ENCODE data around the gene ARID1B. TPM values are rescaled to one million over a fixed set of nuclear protein-coding genes. Genes with fewer than 3 reads are reported as not detected.

Gene ARID1B
- total and polyA plus RNA-seq, 10 of the 15 experiments (the other 5 are each of a cell fraction or from before 2014, with no cell fraction given) = 24.7 to 133 (median 54.6) TPM

DNA sequence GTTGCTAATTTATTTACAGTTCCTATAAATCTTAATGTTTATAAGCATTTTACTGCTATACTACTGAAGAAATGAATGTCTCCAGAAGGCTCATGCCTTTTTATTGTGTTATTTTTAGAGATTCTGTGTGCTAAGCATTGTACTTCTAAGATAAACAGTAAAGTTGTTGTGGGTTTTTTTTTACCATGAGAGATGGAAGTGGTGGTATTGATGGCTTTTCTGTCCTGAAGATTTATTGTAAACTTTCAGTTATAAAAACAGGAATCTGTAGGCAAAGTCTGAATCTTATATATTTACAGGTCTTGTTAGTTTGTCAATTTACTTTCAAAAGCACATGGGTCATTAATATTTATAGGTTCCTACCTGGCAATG is 299.3 kb downstream of the ARID1B start (continued):
- TF ChIP-seq, protein P1, sequence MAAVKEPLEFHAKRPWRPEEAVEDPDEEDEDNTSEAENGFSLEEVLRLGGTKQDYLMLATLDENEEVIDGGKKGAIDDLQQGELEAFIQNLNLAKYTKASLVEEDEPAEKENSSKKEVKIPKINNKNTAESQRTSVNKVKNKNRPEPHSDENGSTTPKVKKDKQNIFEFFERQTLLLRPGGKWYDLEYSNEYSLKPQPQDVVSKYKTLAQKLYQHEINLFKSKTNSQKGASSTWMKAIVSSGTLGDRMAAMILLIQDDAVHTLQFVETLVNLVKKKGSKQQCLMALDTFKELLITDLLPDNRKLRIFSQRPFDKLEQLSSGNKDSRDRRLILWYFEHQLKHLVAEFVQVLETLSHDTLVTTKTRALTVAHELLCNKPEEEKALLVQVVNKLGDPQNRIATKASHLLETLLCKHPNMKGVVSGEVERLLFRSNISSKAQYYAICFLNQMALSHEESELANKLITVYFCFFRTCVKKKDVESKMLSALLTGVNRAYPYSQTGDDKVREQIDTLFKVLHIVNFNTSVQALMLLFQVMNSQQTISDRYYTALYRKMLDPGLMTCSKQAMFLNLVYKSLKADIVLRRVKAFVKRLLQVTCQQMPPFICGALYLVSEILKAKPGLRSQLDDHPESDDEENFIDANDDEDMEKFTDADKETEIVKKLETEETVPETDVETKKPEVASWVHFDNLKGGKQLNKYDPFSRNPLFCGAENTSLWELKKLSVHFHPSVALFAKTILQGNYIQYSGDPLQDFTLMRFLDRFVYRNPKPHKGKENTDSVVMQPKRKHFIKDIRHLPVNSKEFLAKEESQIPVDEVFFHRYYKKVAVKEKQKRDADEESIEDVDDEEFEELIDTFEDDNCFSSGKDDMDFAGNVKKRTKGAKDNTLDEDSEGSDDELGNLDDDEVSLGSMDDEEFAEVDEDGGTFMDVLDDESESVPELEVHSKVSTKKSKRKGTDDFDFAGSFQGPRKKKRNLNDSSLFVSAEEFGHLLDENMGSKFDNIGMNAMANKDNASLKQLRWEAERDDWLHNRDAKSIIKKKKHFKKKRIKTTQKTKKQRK (IDR thresholded peaks at IDR 0.05; ENCODE audit: low read depth, low read length) = no peak
- TF ChIP-seq KAT2A (conservative IDR thresholded peaks at IDR 0.05; ENCODE audit: control insufficient read depth, low read depth, low read length) (no peak), MEF2A (IDR thresholded peaks at IDR 0.05; ENCODE audit: insufficient read depth, low read depth, low read length) (no peak), PML (IDR thresholded peaks at IDR 0.05; ENCODE audit: low read length) (no peak), CHD1 (IDR thresholded peaks at IDR 0.05; ENCODE audit: low read depth, low read length) (no peak), MTA3 (IDR thresholded peaks at IDR 0.05; ENCODE audit: borderline replicate concordance, low read length) (no peak), YBX1 (IDR thresholded peaks at IDR 0.05) (no peak), HDGF (IDR thresholded peaks at IDR 0.05) (no peak)
- TF ChIP-seq, protein P2, sequence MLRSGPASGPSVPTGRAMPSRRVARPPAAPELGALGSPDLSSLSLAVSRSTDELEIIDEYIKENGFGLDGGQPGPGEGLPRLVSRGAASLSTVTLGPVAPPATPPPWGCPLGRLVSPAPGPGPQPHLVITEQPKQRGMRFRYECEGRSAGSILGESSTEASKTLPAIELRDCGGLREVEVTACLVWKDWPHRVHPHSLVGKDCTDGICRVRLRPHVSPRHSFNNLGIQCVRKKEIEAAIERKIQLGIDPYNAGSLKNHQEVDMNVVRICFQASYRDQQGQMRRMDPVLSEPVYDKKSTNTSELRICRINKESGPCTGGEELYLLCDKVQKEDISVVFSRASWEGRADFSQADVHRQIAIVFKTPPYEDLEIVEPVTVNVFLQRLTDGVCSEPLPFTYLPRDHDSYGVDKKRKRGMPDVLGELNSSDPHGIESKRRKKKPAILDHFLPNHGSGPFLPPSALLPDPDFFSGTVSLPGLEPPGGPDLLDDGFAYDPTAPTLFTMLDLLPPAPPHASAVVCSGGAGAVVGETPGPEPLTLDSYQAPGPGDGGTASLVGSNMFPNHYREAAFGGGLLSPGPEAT (IDR thresholded peaks at IDR 0.05; ENCODE audit: low read depth) = no peak
- TF ChIP-seq, protein P3, sequence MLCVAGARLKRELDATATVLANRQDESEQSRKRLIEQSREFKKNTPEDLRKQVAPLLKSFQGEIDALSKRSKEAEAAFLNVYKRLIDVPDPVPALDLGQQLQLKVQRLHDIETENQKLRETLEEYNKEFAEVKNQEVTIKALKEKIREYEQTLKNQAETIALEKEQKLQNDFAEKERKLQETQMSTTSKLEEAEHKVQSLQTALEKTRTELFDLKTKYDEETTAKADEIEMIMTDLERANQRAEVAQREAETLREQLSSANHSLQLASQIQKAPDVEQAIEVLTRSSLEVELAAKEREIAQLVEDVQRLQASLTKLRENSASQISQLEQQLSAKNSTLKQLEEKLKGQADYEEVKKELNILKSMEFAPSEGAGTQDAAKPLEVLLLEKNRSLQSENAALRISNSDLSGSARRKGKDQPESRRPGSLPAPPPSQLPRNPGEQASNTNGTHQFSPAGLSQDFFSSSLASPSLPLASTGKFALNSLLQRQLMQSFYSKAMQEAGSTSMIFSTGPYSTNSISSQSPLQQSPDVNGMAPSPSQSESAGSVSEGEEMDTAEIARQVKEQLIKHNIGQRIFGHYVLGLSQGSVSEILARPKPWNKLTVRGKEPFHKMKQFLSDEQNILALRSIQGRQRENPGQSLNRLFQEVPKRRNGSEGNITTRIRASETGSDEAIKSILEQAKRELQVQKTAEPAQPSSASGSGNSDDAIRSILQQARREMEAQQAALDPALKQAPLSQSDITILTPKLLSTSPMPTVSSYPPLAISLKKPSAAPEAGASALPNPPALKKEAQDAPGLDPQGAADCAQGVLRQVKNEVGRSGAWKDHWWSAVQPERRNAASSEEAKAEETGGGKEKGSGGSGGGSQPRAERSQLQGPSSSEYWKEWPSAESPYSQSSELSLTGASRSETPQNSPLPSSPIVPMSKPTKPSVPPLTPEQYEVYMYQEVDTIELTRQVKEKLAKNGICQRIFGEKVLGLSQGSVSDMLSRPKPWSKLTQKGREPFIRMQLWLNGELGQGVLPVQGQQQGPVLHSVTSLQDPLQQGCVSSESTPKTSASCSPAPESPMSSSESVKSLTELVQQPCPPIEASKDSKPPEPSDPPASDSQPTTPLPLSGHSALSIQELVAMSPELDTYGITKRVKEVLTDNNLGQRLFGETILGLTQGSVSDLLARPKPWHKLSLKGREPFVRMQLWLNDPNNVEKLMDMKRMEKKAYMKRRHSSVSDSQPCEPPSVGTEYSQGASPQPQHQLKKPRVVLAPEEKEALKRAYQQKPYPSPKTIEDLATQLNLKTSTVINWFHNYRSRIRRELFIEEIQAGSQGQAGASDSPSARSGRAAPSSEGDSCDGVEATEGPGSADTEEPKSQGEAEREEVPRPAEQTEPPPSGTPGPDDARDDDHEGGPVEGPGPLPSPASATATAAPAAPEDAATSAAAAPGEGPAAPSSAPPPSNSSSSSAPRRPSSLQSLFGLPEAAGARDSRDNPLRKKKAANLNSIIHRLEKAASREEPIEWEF (IDR thresholded peaks at IDR 0.05; ENCODE audit: insufficient replicate concordance, low read depth, low read length) = no peak

All from GM12878 (cell line).